ENCODE measurements around the gene UTS2R. TPM values are rescaled to one million over a fixed set of nuclear protein-coding genes. Genes with fewer than 3 reads are reported as not detected.

UTS2R gene
- polyA plus RNA-seq, 1 of the 3 experiments (the other 2 are of a cell fraction), result not detected

- Histone ChIP-seq H3K27me3 (ENCODE audit: insufficient read depth) (no peaks in the 10 kb centered on the region), H3K4me2 (no peak overlapping the region), H3F3A (replicated peaks; ENCODE audit: insufficient read depth) (peaks cover 4% of the 10 kb centered on the region), H3K9me3 (no peaks in the 10 kb centered on the region), H4K20me1 (ENCODE audit: insufficient read depth) (peaks cover 8% of the 10 kb centered on the region; the same call in 1 of the 2 replicates), H2AFZ (ENCODE audit: low read depth) (no peak overlapping the region), H3K9ac (no peak overlapping the region), H3K79me2 (ENCODE audit: insufficient read depth) (no peaks in the 10 kb centered on the region), H3K9me2 (no peaks in the 10 kb centered on the region), H3K4me3 (ENCODE audit: low read depth in 2 of 2, low read length in 1 of 2) (no peak overlapping the region), H3K27ac (ENCODE audit: low read depth in 2 of 2, low read length in 1 of 2) (no peak overlapping the region), H3K4me1 (ENCODE audit: control insufficient read depth in 1 of 2, insufficient read depth in 2 of 2, low read depth in 1 of 2, low read length in 1 of 2) (peaks cover 6 to 38% of the 10 kb centered on the region in 2 experiments; a peak in 2 of 4 replicates), H3K36me3 (replicated peaks in 1 of 2; ENCODE audit: control insufficient read depth in 1 of 2, insufficient read depth in 2 of 2, low read length in 1 of 2) (peaks cover 0 to 2% of the 10 kb centered on the region in 2 experiments)
- DNase-seq, result no peak
- ChIA-PET POLR2A (no interaction called here), CTCF (no interaction called here)
- 89% methylated on average over 10 of the region's 10 CpGs for WGBS (ENCODE audit: low lambda C conversion rate)
- TF ChIP-seq POLR2AphosphoS5 (IDR thresholded peaks at IDR 0.05; ENCODE audit: low read depth, low read length) (no peak), RFX5 (IDR thresholded peaks at IDR 0.05; ENCODE audit: low read length) (no peak), REST (IDR thresholded peaks at IDR 0.05; ENCODE audit: low read depth, low read length) (no peak), FOXJ3 (CRISPR knock-in tag; IDR thresholded peaks at IDR 0.05) (no peak)
These were observed 17.8 kb downstream of the UTS2R start for GRCh38 chr17:82389379-82389778.

- ChIA-PET POLR2A (no interaction called here), CTCF (no interaction called here)
- H4K20me1 ChIP-seq (ENCODE audit: insufficient read depth), result peaks cover 2% of the 10 kb centered on the region; the same call in 1 of the 2 replicates
- TF ChIP-seq TEAD4 (IDR thresholded peaks at IDR 0.05; ENCODE audit: borderline replicate concordance, insufficient read depth), result no peak
- TF ChIP-seq CTCF (IDR thresholded peaks at IDR 0.05), result no peak
- no peak for TF ChIP-seq RCOR1 (IDR thresholded peaks at IDR 0.05; ENCODE audit: low read length)
- no peak for TF ChIP-seq MAX (IDR thresholded peaks at IDR 0.05; ENCODE audit: low read depth)
- no peak for TF ChIP-seq ELF1 (IDR thresholded peaks at IDR 0.05)
- TF ChIP-seq FOXM1 (IDR thresholded peaks at IDR 0.05; ENCODE audit: low read depth), result no peak
- no peak for TF ChIP-seq USF2 (IDR thresholded peaks at IDR 0.05; ENCODE audit: borderline replicate concordance, low read depth, low read length)
- TF ChIP-seq RFX5 (IDR thresholded peaks at IDR 0.05; ENCODE audit: low read length), result no peak
- no peak for TF ChIP-seq PBX3 (IDR thresholded peaks at IDR 0.05)
- no peak for TF ChIP-seq POLR2AphosphoS5 (IDR thresholded peaks at IDR 0.05; ENCODE audit: low read depth, low read length)
- TF ChIP-seq NRF1 (IDR thresholded peaks at IDR 0.05; ENCODE audit: low read depth, low read length), result no peak
- no peak for TF ChIP-seq TAF1 (IDR thresholded peaks at IDR 0.05; ENCODE audit: borderline replicate concordance, low read depth, low read length)
These were observed 18.7 kb downstream of the UTS2R start for GRCh38 chr17:82390015-82390859.

More at GRCh38 chr17:82390015-82390859, 18.7 kb downstream of the UTS2R start:
- 93% methylated on average over 15 of the region's 34 CpGs for WGBS (ENCODE audit: low lambda C conversion rate)
- H3K36me3 ChIP-seq (replicated peaks in 1 of 2; ENCODE audit: control insufficient read depth in 1 of 2, insufficient read depth in 2 of 2, low read length in 1 of 2), result peaks cover 0 to 2% of the 10 kb centered on the region in 2 experiments
- no peaks in the 10 kb centered on the region for H3K9me2 ChIP-seq
- H3K27me3 ChIP-seq (ENCODE audit: insufficient read depth), result no peaks in the 10 kb centered on the region
- no peak overlapping the region for H3K4me3 ChIP-seq (ENCODE audit: low read depth in 2 of 2, low read length in 1 of 2)
- H3F3A ChIP-seq (replicated peaks; ENCODE audit: insufficient read depth), result peaks cover 4% of the 10 kb centered on the region
- H3K4me1 ChIP-seq (ENCODE audit: control insufficient read depth in 1 of 2, insufficient read depth in 2 of 2, low read depth in 1 of 2, low read length in 1 of 2), result peaks cover under 1 to 30% of the 10 kb centered on the region in 2 experiments; a peak in 2 of 4 replicates
- no peaks in the 10 kb centered on the region for H3K79me2 ChIP-seq (ENCODE audit: insufficient read depth)
- H3K9ac ChIP-seq, result no peak overlapping the region
- H3K9me3 ChIP-seq, result no peaks in the 10 kb centered on the region
- no peak overlapping the region for H3K4me2 ChIP-seq
- DNase-seq, result no peak
- H3K27ac ChIP-seq (ENCODE audit: low read depth in 2 of 2, low read length in 1 of 2), result no peak overlapping the region
- no peak overlapping the region for H2AFZ ChIP-seq (ENCODE audit: low read depth)
